ENCODE measurements around the gene PTPRD. TPM values are rescaled to one million over a fixed set of nuclear protein-coding genes. Genes with fewer than 3 reads are reported as not detected.

Gene PTPRD
- total and polyA plus RNA-seq, 10 donors, result 0.08 to 11.7 (median 2.9) TPM

GRCh38 chr9:10008101-10008799 is 604.6 kb downstream of the PTPRD start:
- H3K4me1 ChIP-seq, result no peaks in the 10 kb centered on the region
- H3K27ac ChIP-seq, result no peak overlapping the region
- no peak for TF ChIP-seq POLR2A (IDR thresholded peaks at IDR 0.05)
- no peak for TF ChIP-seq POLR2AphosphoS5 (IDR thresholded peaks at IDR 0.05)
- no peak for TF ChIP-seq CTCF (IDR thresholded peaks at IDR 0.05 in 8 of 11, conservative IDR thresholded peaks at IDR 0.05 in 3 of 11)
- no peaks in the 10 kb centered on the region for H3K9me3 ChIP-seq
- no peak for DNase-seq
- no peaks in the 10 kb centered on the region for H3K27me3 ChIP-seq (replicated peaks in 1 of 7)
- WGBS, 5 donors, result 0 to 72% (median 39%) methylated on average over 1 of the region's 1 CpG
- H3K4me3 ChIP-seq, result no peak overlapping the region
- intact Hi-C loops (cut with DNase I; ENCODE audit: low total_unique reads), result no loop called here
- no peaks in the 10 kb centered on the region for H3K36me3 ChIP-seq

- Histone ChIP-seq H3K4me1 (no peaks in the 10 kb centered on the region), H3K9me3 (no peaks in the 10 kb centered on the region), H3K27ac (no peak overlapping the region), H3K36me3 (no peaks in the 10 kb centered on the region), H3K27me3 (replicated peaks in 1 of 7) (no peaks in the 10 kb centered on the region), H3K4me3 (no peak overlapping the region)
- TF ChIP-seq POLR2AphosphoS5 (IDR thresholded peaks at IDR 0.05) (no peak), CTCF (IDR thresholded peaks at IDR 0.05 in 8 of 11, conservative IDR thresholded peaks at IDR 0.05 in 3 of 11) (no peak), POLR2A (IDR thresholded peaks at IDR 0.05) (no peak)
- intact Hi-C loops (cut with DNase I; ENCODE audit: low total_unique reads), result no loop called here
- DNase-seq, result no peak
- 82 to 92% (median 82%) methylated on average over 5 of the region's 5 CpGs for WGBS, 5 donors
These were observed 605.4 kb downstream of the PTPRD start for GRCh38 chr9:10007356-10007755.

GRCh38 chr9:10005206-10005605 is 607.6 kb downstream of the PTPRD start:
- intact Hi-C loops (cut with DNase I; ENCODE audit: low total_unique reads), result no loop called here
- no peaks in the 10 kb centered on the region for H3K36me3 ChIP-seq
- H3K9me3 ChIP-seq, result no peaks in the 10 kb centered on the region
- WGBS, 5 donors, result 13 to 35% (median 18%) methylated on average over 4 of the region's 4 CpGs
- H3K4me3 ChIP-seq, result no peak overlapping the region
- no peak for DNase-seq
- H3K27ac ChIP-seq, result no peak overlapping the region
- no peaks in the 10 kb centered on the region for H3K4me1 ChIP-seq
- H3K27me3 ChIP-seq (replicated peaks in 1 of 7), result no peaks in the 10 kb centered on the region
- no peak for TF ChIP-seq POLR2A (IDR thresholded peaks at IDR 0.05)
- no peak for TF ChIP-seq CTCF (IDR thresholded peaks at IDR 0.05 in 8 of 11, conservative IDR thresholded peaks at IDR 0.05 in 3 of 11)
- no peak for TF ChIP-seq POLR2AphosphoS5 (IDR thresholded peaks at IDR 0.05)

- Histone ChIP-seq H3K4me3 (no peak overlapping the region), H3K27me3 (replicated peaks in 1 of 7) (no peaks in the 10 kb centered on the region), H3K27ac (no peak overlapping the region), H3K9me3 (no peaks in the 10 kb centered on the region), H3K36me3 (no peaks in the 10 kb centered on the region), H3K4me1 (peaks cover 0 to 10% (median 2%) of the 10 kb centered on the region in 6 donors)
- TF ChIP-seq POLR2AphosphoS5 (IDR thresholded peaks at IDR 0.05) (no peak), POLR2A (IDR thresholded peaks at IDR 0.05) (no peak), CTCF (IDR thresholded peaks at IDR 0.05 in 8 of 11, conservative IDR thresholded peaks at IDR 0.05 in 3 of 11) (no peak)
- intact Hi-C loops (cut with DNase I; ENCODE audit: low total_unique reads), result loop anchor here (5.0 kb wide), 1 partner anchor 49 kb away; no protein-coding TSS in a partner anchor
- no peak for DNase-seq
These were observed 609.8 kb downstream of the PTPRD start for GRCh38 chr9:10003047-10003446.
